Activated CD4-positive, alpha-beta memory T cell treated with anti-CD3 and anti-CD28 coated beads for 36 hours (primary cell): ENCODE measurements around the gene MYO3B. TPM values are rescaled to one million over a fixed set of nuclear protein-coding genes. Genes with fewer than 3 reads are reported as not detected.
"Not testable (repeated sequence)": the region's sequence is repeated elsewhere in the genome, so short reads cannot be mapped to it uniquely, and the experiment has no call there.

Source experiments
- CTCF ChIA-PET: fragments of 350-600 bp; sonication (Branson Sonifier 250); formaldehyde crosslinking; loops from one replicate; lab custom pipeline; 2021; ENCODE audit warnings: antibody characterized with exemption, inconsistent platforms; lab: Charles Lee
- POLR2A ChIA-PET: fragments of 350-600 bp; sonication (Branson Sonifier 250); formaldehyde crosslinking; loops from one replicate; lab custom pipeline; 2021; ENCODE audit warnings: antibody characterized with exemption; lab: Charles Lee
- DNase-seq: peaks from one replicate; pipeline ENCODE4 v3.0.0-alpha.2; 2020
- H3K27ac Mint-ChIP-seq: one replicate; pipeline ENCODE4 v1.8.0; 2021; ENCODE audit warnings: mixed read lengths
- H3K27me3 Mint-ChIP-seq: one replicate; pipeline ENCODE4 v1.8.0; 2021; ENCODE audit warnings: mixed read lengths
- H3K36me3 Mint-ChIP-seq: one replicate; pipeline ENCODE4 v1.8.0; 2021; ENCODE audit warnings: mixed read lengths
- H3K4me1 Mint-ChIP-seq: one replicate; pipeline ENCODE4 v1.8.0; 2021; ENCODE audit warnings: low read depth, mixed read lengths
- H3K4me3 Mint-ChIP-seq: one replicate; pipeline ENCODE4 v1.8.0; 2021; ENCODE audit warnings: mild to moderate bottlenecking, mixed read lengths
- H3K9me3 Mint-ChIP-seq: one replicate; pipeline ENCODE4 v1.8.0; 2021; ENCODE audit warnings: mixed read lengths
- intact Hi-C: fragments of 100-400 bp; cut with micrococcal nuclease; formaldehyde crosslinking; loops from one replicate; pipeline ENCODE4 v1.15.1; 2023
- total RNA-seq, 2 experiments: library from RNA; stranded (reverse); gene quantifications; one replicate each; pipeline ENCODE4 v1.2.3, GENCODE V29; 2021

Gene MYO3B
- total RNA-seq, 2 experiments from 2014 or later: 0.48 TPM

DNA sequence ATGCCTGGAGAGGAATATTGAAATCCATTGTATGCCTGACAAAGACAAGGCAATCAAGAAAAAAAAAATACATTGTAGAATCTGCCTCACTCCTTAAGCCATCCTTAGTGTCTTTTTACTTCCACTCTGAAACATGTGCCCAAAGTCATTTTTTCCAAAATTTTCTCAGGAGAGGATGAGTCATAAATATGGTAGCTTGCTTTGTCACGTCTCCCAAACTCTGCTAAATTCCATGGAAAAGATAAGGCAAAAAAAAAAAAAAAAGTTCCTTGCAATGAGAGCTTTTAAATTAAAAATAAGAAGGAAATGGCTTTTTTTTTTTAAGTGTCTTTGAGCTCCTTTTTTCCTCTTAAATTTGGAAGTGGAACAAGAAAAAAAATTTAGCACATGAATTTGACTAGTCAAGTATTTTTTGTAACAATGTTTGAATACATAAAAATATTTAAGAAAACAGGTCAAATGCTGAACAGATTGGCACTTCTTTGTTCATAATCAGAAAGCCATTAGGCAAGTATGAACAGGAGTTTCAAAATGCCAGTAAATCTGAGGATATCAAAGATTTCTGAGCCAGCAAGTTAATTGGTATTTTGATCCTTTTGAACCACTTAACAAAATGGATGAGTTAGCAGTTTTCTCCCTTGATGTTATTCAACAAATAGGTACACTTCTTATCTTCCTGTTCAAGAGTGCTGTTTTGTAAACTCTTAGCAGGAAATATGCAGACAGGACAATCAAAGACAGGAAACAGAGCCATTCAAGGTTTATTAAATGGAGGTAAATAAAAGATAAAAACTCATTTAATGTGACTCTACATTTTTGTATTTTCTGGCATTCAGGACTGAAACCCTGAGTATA lies 289.8 kb downstream of the MYO3B start:
- DNase-seq: no peak
- ChIA-PET POLR2A (no interaction called here), CTCF (interaction anchor here (0.6 kb wide), 1 partner anchor 99 kb away, joined by 3 read pairs; no protein-coding TSS in a partner anchor)
- Mint-ChIP-seq H3K36me3 (no peaks in the 10 kb centered on the region), H3K4me1 (peaks cover 1% of the 10 kb centered on the region), H3K27ac (no peak overlapping the region), H3K27me3 (no peaks in the 10 kb centered on the region), H3K9me3 (no peaks in the 10 kb centered on the region), H3K4me3 (no peak overlapping the region)
- intact Hi-C loops: no loop called here

DNA sequence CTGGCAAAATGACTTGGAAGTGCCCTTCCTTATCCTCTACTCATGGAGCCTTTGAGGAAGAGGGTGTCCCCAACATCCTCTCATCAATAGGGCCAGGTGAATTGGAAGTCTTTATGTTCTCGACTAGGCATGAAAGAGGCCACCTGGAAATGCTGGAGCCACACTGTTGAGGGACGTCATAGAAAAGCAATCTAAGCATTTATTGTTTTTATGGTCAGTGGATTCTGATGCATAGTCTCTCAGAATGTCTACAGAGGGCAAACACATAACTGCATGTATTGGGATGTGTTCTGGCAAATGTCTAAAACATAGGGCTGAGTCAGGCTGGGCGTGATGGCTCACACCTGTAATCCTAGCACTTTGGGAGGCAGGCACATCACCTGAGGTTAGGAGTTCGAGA lies 290.6 kb downstream of the MYO3B start:
- POLR2A ChIA-PET: no interaction called here
- H3K27me3 Mint-ChIP-seq: peaks cover 1% of the 10 kb centered on the region
- H3K36me3 Mint-ChIP-seq: no peaks in the 10 kb centered on the region
- CTCF ChIA-PET: no interaction called here
- no peak overlapping the region for H3K27ac Mint-ChIP-seq
- intact Hi-C loops: no loop called here
- peaks cover 1% of the 10 kb centered on the region for H3K4me1 Mint-ChIP-seq
- H3K4me3 Mint-ChIP-seq: no peak overlapping the region
- no peak for DNase-seq
- H3K9me3 Mint-ChIP-seq: no peaks in the 10 kb centered on the region

DNA sequence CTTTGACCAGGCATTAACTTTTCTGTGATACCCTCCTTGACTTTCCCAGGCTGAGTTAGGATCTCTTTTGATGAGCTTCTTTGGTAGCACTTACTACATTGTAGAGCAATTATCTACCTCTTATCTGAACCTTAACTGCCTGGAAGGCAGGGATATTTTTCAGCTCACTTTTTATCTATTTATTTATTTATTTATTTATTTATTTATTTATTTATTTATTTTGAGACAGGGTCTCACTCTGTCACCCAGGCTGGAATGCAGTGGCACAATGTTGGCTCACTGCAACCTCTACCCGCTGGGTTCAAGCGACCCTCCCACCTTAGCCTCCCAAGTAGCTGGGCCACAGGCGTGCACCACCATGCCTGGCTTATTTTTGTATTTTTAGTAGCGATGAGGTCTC lies 294.6 kb downstream of the MYO3B start:
- H3K27me3 Mint-ChIP-seq, intact Hi-C loops, POLR2A ChIA-PET: not testable (repeated sequence)

GRCh38 chr2:170475878-170476277 lies 297.9 kb downstream of the MYO3B start:
- H3K27ac Mint-ChIP-seq: no peak overlapping the region

More for the DNA sequence above, 294.6 kb downstream of the MYO3B start:
- H3K4me3 Mint-ChIP-seq, DNase-seq, H3K4me1 Mint-ChIP-seq, H3K36me3 Mint-ChIP-seq, H3K9me3 Mint-ChIP-seq, H3K27ac Mint-ChIP-seq: not testable (repeated sequence)
- CTCF ChIA-PET: interaction anchor here (0.6 to 1.3 kb wide), 2 partner anchors 35 to 344 kb away, joined by 3 read pairs; partner anchors contain the start of gene GAD1

DNA sequence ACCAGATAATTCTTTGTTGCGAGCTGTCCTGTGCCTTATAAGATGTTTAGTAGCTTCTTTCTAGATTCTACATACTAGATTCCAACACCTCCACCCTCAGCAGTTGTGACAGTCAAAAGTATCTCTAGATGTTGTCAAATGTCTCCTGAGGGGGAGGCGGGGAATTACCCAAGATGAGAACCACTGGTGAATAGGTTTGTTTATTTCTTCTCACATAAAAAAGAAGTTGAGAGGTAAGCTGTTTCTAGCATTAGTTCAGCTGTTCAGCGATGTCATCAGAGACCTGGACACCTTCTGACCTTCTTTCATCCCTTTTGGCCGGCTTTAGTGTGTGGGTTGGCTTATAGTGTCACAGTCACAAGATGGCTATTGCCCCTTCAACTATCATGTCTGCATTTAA lies 299.7 kb downstream of the MYO3B start:
- no peak for DNase-seq
- ChIA-PET CTCF (no interaction called here), POLR2A (no interaction called here)
- H3K4me3 Mint-ChIP-seq: no peak overlapping the region
- no peaks in the 10 kb centered on the region for H3K4me1 Mint-ChIP-seq
- peaks cover 6% of the 10 kb centered on the region for H3K27me3 Mint-ChIP-seq
- H3K36me3 Mint-ChIP-seq: no peaks in the 10 kb centered on the region
- H3K27ac Mint-ChIP-seq: no peak overlapping the region
- intact Hi-C loops: no loop called here
- no peaks in the 10 kb centered on the region for H3K9me3 Mint-ChIP-seq

More at GRCh38 chr2:170475878-170476277, 297.9 kb downstream of the MYO3B start:
- H3K27me3 Mint-ChIP-seq: peaks cover 6% of the 10 kb centered on the region
- H3K4me1 Mint-ChIP-seq: no peaks in the 10 kb centered on the region
- intact Hi-C loops: no loop called here
- POLR2A ChIA-PET: no interaction called here
- no peak for DNase-seq
- H3K9me3 Mint-ChIP-seq: no peaks in the 10 kb centered on the region
- H3K36me3 Mint-ChIP-seq: no peaks in the 10 kb centered on the region
- CTCF ChIA-PET: no interaction called here
- H3K4me3 Mint-ChIP-seq: no peak overlapping the region

- POLR2A ChIA-PET: no interaction called here
- CTCF ChIA-PET: no interaction called here
- Mint-ChIP-seq H3K4me3 (no peak overlapping the region), H3K4me1 (no peaks in the 10 kb centered on the region), H3K27me3 (peaks cover 2% of the 10 kb centered on the region), H3K27ac (no peak overlapping the region), H3K36me3 (no peaks in the 10 kb centered on the region), H3K9me3 (no peaks in the 10 kb centered on the region)
- intact Hi-C loops: no loop called here
- no peak for DNase-seq
Observed at GRCh38 chr2:170481201-170481600, 303.3 kb downstream of the MYO3B start.

DNA sequence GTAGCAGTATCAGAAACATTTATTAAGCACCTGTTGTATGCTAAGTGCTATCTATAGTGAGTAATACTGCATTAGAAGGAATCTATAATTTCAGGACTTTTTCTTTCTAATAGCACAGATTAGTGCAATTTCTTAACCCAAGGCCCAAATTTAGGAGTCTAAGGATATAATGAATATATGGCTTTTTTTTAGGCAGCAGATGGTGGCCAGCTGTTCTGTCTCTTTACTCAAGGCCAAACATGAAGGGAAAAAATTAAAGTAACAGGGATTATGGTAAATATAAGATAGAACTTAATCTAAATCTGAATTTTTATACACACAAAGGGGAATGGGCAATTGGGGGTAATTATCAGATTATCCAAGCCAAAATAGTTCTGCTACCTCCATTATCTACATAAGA lies 306.6 kb downstream of the MYO3B start:
- Mint-ChIP-seq H3K4me1 (no peaks in the 10 kb centered on the region), H3K9me3 (no peaks in the 10 kb centered on the region), H3K36me3 (no peaks in the 10 kb centered on the region), H3K27me3 (no peaks in the 10 kb centered on the region), H3K4me3 (no peak overlapping the region), H3K27ac (no peak overlapping the region)
- POLR2A ChIA-PET: no interaction called here
- intact Hi-C loops: no loop called here
- CTCF ChIA-PET: interaction anchor here (0.7 kb wide), 1 partner anchor 75 kb away, joined by 3 read pairs; no protein-coding TSS in a partner anchor
- no peak for DNase-seq

DNA sequence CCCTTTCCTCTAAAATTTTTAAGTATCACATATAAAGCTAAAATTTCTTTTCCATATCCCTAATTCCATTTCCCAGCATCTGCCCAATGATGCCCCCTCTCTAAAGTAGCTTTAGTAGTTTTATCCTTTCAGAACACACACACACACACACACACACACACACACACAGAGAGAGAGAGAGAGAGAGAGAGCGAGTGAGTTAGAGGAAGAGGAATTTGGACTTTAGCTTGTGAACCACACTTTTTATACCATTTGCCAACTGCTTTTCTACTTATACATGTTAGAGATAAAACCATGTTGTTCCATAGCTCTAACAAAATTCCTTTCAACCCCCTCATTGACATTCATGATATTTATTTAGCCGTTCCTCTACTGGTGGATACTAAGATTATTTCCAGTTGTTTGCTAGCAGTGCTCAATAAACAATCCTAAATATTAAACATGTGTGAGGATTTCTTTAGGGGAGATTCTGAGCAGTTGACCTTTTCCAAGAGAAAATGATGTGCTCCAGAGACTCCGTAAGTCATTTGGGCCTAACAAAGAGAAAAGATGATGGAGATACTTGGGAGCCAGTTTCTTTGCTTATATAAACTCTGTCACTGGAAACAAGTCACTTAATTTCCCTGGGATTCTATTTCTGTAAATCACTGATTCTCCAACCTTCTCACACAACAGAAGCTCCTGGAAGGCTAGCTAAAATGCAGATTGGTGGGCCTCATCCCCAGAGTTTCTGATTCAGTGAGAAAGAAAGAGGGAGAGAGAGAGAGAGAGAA lies 307.5 kb downstream of the MYO3B start:
- Mint-ChIP-seq H3K27ac (no peak overlapping the region), H3K4me3 (no peak overlapping the region), H3K27me3 (no peaks in the 10 kb centered on the region), H3K36me3 (no peaks in the 10 kb centered on the region), H3K4me1 (no peaks in the 10 kb centered on the region), H3K9me3 (no peaks in the 10 kb centered on the region)
- ChIA-PET CTCF (interaction anchor here (0.7 to 1.1 kb wide), 3 partner anchors 9 to 331 kb away, joined by 3 read pairs; partner anchors contain the start of gene GAD1), POLR2A (no interaction called here)
- intact Hi-C loops: no loop called here
- DNase-seq: no peak

DNA sequence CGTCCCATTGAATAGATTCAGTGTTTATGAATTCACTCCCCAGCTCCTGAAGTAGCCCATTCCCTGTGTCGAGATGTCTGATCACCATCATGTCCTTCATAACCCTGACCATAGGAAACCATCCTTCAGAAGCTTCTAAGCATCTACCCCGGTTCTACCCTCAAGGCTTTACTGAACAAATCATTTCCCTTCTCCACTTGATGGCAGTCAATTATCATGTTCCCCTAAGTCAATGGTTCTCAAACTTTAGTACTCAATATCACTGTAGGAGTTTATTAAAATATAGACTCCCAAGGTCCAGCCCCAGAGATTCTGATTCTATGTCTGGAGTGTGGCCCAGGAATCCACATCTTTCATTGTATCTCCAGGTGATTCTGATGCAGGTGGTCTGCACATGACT lies 308.8 kb downstream of the MYO3B start:
- Mint-ChIP-seq H3K9me3 (no peaks in the 10 kb centered on the region), H3K36me3 (no peaks in the 10 kb centered on the region), H3K4me1 (no peaks in the 10 kb centered on the region), H3K27ac (no peak overlapping the region), H3K4me3 (no peak overlapping the region), H3K27me3 (no peaks in the 10 kb centered on the region)
- ChIA-PET CTCF (interaction anchor here (0.8 to 1.1 kb wide), 2 partner anchors 325 to 457 kb away, joined by 3 read pairs; no protein-coding TSS in a partner anchor), POLR2A (no interaction called here)
- intact Hi-C loops: no loop called here
- DNase-seq: no peak

DNA sequence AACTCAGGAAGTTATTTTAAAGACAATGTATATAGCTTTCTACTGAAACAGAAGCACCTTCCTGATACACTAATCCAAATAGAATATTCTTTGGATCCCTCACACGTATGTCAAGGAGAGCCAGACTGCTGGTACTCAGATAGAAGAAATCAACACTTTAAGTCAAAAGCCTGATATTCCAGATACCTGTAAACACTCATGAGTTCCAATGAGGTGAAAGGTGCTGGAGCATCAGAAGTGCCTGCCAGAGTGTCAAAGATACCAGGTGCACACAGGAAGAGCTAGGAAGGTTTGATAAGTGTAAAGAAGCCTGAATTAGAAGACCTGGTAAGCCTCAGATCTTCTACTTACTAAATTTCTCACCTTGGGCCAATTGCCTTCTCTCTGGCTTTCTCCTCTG lies 310.9 kb downstream of the MYO3B start:
- Mint-ChIP-seq H3K4me1 (no peaks in the 10 kb centered on the region), H3K27me3 (no peaks in the 10 kb centered on the region), H3K9me3 (no peaks in the 10 kb centered on the region), H3K4me3 (no peak overlapping the region), H3K36me3 (no peaks in the 10 kb centered on the region), H3K27ac (no peak overlapping the region)
- ChIA-PET POLR2A (no interaction called here), CTCF (interaction anchor here (1.1 kb wide), 1 partner anchor 324 kb away, joined by 3 read pairs; no protein-coding TSS in a partner anchor)
- no peak for DNase-seq
- intact Hi-C loops: no loop called here

DNA sequence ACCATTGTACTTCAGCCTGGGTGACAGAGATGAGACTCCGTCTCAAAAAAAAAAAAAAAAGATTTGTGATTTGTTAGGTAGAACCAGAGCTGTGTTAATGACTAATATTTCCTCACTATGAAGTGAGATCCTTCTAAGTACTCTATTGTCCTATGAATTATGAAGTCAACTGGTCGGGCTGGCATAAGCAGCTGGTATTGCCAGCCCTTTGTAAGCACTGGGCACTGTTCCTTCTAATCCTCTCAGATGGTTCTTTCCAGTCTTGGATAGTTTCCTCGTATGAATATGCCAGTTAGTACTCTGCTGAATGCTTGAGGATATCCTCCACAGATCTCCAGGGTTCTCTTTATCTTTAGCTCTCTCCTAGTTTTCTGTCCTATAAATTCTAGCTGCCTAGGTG lies 314.1 kb downstream of the MYO3B start:
- ChIA-PET POLR2A (no interaction called here), CTCF (interaction anchor here (1.2 kb wide), 1 partner anchor 130 kb away, joined by 3 read pairs; no protein-coding TSS in a partner anchor)
- Mint-ChIP-seq H3K36me3 (no peaks in the 10 kb centered on the region), H3K4me3 (no peak overlapping the region), H3K4me1 (no peaks in the 10 kb centered on the region), H3K27ac (no peak overlapping the region), H3K27me3 (peaks cover 7% of the 10 kb centered on the region), H3K9me3 (no peaks in the 10 kb centered on the region)
- DNase-seq: no peak
- intact Hi-C loops: no loop called here

DNA sequence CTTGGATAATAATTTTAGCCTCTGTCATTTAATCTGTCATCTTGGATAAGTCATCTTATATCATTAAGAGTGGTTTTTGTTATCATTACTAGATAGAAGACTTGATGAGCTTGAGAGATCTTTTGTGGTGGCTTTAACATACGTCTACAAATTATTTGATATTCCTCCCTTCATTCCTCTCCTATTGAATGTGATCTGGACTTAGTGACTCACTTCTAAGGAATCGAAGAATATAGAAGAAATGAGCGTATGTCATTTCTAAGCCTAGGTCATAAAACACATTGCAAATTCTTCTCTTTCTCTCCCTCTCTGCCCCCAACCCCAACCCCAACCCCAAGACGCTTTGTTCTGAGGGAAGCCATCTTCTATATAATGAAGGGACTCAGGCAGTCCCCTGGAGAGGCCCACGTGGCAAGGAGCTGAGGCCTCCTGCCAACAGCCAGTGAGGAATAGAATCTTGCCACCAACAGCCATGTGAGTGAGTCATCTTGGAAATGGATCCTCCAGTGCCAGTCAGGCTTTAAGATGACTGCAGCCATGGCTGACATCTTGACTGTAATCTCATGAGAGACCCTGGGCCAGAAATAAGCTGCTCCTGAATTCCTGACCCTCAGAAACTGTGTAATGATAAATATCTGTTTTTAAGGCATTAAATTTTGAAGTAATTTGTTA lies 315.6 kb downstream of the MYO3B start:
- intact Hi-C loops: no loop called here
- H3K27me3 Mint-ChIP-seq: peaks cover 9% of the 10 kb centered on the region
- POLR2A ChIA-PET: no interaction called here
- H3K9me3 Mint-ChIP-seq: no peaks in the 10 kb centered on the region
- H3K27ac Mint-ChIP-seq: no peak overlapping the region
- H3K4me3 Mint-ChIP-seq: no peak overlapping the region
- H3K36me3 Mint-ChIP-seq: no peaks in the 10 kb centered on the region
- H3K4me1 Mint-ChIP-seq: no peaks in the 10 kb centered on the region
- CTCF ChIA-PET: interaction anchor here (1.1 kb wide), 1 partner anchor 8 kb away, joined by 3 read pairs; no protein-coding TSS in a partner anchor
- no peak for DNase-seq
